ENCODE results near the gene IL34. TPM values are rescaled to one million over a fixed set of nuclear protein-coding genes. Genes with fewer than 3 reads are reported as not detected.

The IL34 gene
- total RNA-seq, 1 experiment from 2014 or later: not detected

GRCh38 chr16:70694868-70695218, 48.5 kb downstream of the IL34 start (continued):
- no peak for TF ChIP-seq ZBTB33 (IDR thresholded peaks at IDR 0.05; ENCODE audit: extremely low read depth, insufficient replicate concordance, low read length)

GRCh38 chr16:70695331-70696070, 49.1 kb downstream of the IL34 start:
- ChIA-PET RAD21 (ENCODE audit: low non-redundant PET in 1 of 2, low total read pairs in 2 of 2, uncharacterized antibody in 2 of 2, unreplicated experiment in 2 of 2) (no interaction called here), CTCF (no interaction called here), POLR2A (no interaction called here)
- no peak for DNase-seq (ENCODE audit: low read depth, low spot score)
- BruUV-seq (replicated peaks): no TSS peak
- Histone ChIP-seq H4K20me1 (ENCODE audit: insufficient read depth) (no peaks in the 10 kb centered on the region), H3K4me3 (replicated peaks in 1 of 2; ENCODE audit: low read depth in 1 of 2, low read length in 2 of 2) (no peak overlapping the region), H3K9me3 (ENCODE audit: control insufficient read depth in 1 of 2, insufficient read depth in 1 of 2, low read depth in 1 of 2, low read length in 2 of 2) (no peaks in the 10 kb centered on the region), H3K4me1 (ENCODE audit: control insufficient read depth in 1 of 2, insufficient read depth in 2 of 2, low read length in 2 of 2) (peaks cover 26 to 64% of the 10 kb centered on the region in 2 experiments), H3K9me2 (ENCODE audit: insufficient read depth) (no peaks in the 10 kb centered on the region), H2AFZ (ENCODE audit: low read depth, low read length, poor library complexity, severe bottlenecking) (no peak overlapping the region), H3K36me3 (ENCODE audit: control insufficient read depth in 1 of 2, insufficient read depth in 2 of 2, low read length in 2 of 2) (no peaks in the 10 kb centered on the region), H3K9ac (ENCODE audit: low read length) (0 out of 2 replicates have a peak overlapping the region, but pooled peaks have one; percentile 6), H3K4me2 (ENCODE audit: low read length) (peak overlapping the region; percentile 41), H3K79me2 (ENCODE audit: insufficient read depth, low read length) (no peaks in the 10 kb centered on the region), H3K27ac (ENCODE audit: low read depth, low read length) (0 out of 2 replicates have a peak overlapping the region, but pooled peaks have one; percentile 38), H3K27me3 (ENCODE audit: insufficient read depth, low read length) (no peaks in the 10 kb centered on the region)
- TF ChIP-seq JUND (IDR thresholded peaks at IDR 0.05): no peak
- peak; percentile 46 for ATAC-seq
- intact Hi-C loops (cut with micrococcal nuclease): no loop called here

- no peaks in the 10 kb centered on the region for H3K79me2 ChIP-seq (ENCODE audit: insufficient read depth, low read length)
- POLR2A ChIA-PET: no interaction called here
- no peak for DNase-seq (ENCODE audit: low read depth, low spot score)
- no peaks in the 10 kb centered on the region for H4K20me1 ChIP-seq (ENCODE audit: insufficient read depth)
- H3K36me3 ChIP-seq (ENCODE audit: control insufficient read depth in 1 of 2, insufficient read depth in 2 of 2, low read length in 2 of 2): no peaks in the 10 kb centered on the region
- no TSS peak for BruUV-seq (replicated peaks)
- H2AFZ ChIP-seq (ENCODE audit: low read depth, low read length, poor library complexity, severe bottlenecking): no peak overlapping the region
- H3K9me3 ChIP-seq (ENCODE audit: control insufficient read depth in 1 of 2, insufficient read depth in 1 of 2, low read depth in 1 of 2, low read length in 2 of 2): no peaks in the 10 kb centered on the region
- H3K27me3 ChIP-seq (ENCODE audit: insufficient read depth, low read length): no peaks in the 10 kb centered on the region
- no peak for ATAC-seq
- peaks cover 26 to 55% of the 10 kb centered on the region in 2 experiments for H3K4me1 ChIP-seq (ENCODE audit: control insufficient read depth in 1 of 2, insufficient read depth in 2 of 2, low read length in 2 of 2)
- no peak overlapping the region for H3K27ac ChIP-seq (ENCODE audit: low read depth, low read length)
- TF ChIP-seq TCF7L2 (IDR thresholded peaks at IDR 0.05; ENCODE audit: borderline replicate concordance, extremely low read depth, insufficient read depth, insufficient read length) (no peak), EZH2 (IDR thresholded peaks at IDR 0.05) (no peak), FOSL1 (IDR thresholded peaks at IDR 0.05; ENCODE audit: low read depth) (no peak), JUND (IDR thresholded peaks at IDR 0.05) (no peak)
- H3K4me3 ChIP-seq (replicated peaks in 1 of 2; ENCODE audit: low read depth in 1 of 2, low read length in 2 of 2): no peak overlapping the region
- RAD21 ChIA-PET (ENCODE audit: low non-redundant PET in 1 of 2, low total read pairs in 2 of 2, uncharacterized antibody in 2 of 2, unreplicated experiment in 2 of 2): no interaction called here
- intact Hi-C loops (cut with micrococcal nuclease): no loop called here
- H3K9ac ChIP-seq (ENCODE audit: low read length): no peak overlapping the region
- no peaks in the 10 kb centered on the region for H3K9me2 ChIP-seq (ENCODE audit: insufficient read depth)
- no peak overlapping the region for H3K4me2 ChIP-seq (ENCODE audit: low read length)
- CTCF ChIA-PET: no interaction called here
Observed at GRCh38 chr16:70696355-70696754, 50.0 kb downstream of the IL34 start.

Data from HCT116 (cell line).